Measurements from ENCODE around the gene SYT5. TPM values are rescaled to one million over a fixed set of nuclear protein-coding genes. Genes with fewer than 3 reads are reported as not detected.
A peak's percentile ranks its signal among the peaks of the same experiment; 100 is the strongest.

Gene SYT5
- total and polyA plus RNA-seq, 9 of the 15 experiments (the other 6 are each of a cell fraction or from before 2014, with no cell fraction given): 1.3 to 20.9 (median 8.8) TPM

DNA sequence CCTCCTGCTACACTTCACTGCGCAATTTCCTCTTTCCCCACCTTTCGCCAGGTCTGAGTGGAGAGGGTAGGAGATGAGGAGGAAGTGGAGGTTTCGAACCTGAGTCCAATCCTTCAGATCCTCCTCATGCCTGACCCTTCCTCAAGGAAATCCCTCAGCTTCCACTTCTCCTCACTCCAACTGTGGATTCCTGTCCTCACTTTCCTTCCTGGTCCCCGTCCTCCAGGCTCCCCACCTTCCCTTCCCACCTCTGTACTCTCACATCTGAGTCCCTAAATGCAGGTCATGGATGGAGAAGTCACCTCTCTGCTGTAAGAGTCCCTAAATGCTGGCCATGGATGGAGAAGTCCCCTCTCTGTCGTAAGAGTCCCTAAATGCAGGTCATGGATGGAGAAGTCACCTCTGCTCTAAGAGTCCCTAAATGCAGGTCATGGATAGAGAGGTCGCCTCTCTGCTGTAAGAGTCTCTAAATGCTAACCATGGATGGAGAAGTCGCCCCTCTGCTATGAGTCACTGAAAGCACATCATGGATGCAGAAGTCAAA is 45.4 kb upstream of the SYT5 start (continued):
- TF ChIP-seq SAFB (IDR thresholded peaks at IDR 0.05; ENCODE audit: borderline replicate concordance, low read depth, low read length) (no peak), ZNF316 (IDR thresholded peaks at IDR 0.05) (no peak), ESRRA (IDR thresholded peaks at IDR 0.05; ENCODE audit: borderline replicate concordance, low read depth) (peak; percentile 29; the same call in 1 of the 2 replicates), SPI1 (IDR thresholded peaks at IDR 0.05; ENCODE audit: borderline replicate concordance, low read depth, low read length) (0 out of 2 replicates have a peak, but pooled peaks have one; percentile 17), FOS (IDR thresholded peaks at IDR 0.05; ENCODE audit: extremely low read depth, insufficient read length) (no peak)
- TF ChIP-seq, protein P1, sequence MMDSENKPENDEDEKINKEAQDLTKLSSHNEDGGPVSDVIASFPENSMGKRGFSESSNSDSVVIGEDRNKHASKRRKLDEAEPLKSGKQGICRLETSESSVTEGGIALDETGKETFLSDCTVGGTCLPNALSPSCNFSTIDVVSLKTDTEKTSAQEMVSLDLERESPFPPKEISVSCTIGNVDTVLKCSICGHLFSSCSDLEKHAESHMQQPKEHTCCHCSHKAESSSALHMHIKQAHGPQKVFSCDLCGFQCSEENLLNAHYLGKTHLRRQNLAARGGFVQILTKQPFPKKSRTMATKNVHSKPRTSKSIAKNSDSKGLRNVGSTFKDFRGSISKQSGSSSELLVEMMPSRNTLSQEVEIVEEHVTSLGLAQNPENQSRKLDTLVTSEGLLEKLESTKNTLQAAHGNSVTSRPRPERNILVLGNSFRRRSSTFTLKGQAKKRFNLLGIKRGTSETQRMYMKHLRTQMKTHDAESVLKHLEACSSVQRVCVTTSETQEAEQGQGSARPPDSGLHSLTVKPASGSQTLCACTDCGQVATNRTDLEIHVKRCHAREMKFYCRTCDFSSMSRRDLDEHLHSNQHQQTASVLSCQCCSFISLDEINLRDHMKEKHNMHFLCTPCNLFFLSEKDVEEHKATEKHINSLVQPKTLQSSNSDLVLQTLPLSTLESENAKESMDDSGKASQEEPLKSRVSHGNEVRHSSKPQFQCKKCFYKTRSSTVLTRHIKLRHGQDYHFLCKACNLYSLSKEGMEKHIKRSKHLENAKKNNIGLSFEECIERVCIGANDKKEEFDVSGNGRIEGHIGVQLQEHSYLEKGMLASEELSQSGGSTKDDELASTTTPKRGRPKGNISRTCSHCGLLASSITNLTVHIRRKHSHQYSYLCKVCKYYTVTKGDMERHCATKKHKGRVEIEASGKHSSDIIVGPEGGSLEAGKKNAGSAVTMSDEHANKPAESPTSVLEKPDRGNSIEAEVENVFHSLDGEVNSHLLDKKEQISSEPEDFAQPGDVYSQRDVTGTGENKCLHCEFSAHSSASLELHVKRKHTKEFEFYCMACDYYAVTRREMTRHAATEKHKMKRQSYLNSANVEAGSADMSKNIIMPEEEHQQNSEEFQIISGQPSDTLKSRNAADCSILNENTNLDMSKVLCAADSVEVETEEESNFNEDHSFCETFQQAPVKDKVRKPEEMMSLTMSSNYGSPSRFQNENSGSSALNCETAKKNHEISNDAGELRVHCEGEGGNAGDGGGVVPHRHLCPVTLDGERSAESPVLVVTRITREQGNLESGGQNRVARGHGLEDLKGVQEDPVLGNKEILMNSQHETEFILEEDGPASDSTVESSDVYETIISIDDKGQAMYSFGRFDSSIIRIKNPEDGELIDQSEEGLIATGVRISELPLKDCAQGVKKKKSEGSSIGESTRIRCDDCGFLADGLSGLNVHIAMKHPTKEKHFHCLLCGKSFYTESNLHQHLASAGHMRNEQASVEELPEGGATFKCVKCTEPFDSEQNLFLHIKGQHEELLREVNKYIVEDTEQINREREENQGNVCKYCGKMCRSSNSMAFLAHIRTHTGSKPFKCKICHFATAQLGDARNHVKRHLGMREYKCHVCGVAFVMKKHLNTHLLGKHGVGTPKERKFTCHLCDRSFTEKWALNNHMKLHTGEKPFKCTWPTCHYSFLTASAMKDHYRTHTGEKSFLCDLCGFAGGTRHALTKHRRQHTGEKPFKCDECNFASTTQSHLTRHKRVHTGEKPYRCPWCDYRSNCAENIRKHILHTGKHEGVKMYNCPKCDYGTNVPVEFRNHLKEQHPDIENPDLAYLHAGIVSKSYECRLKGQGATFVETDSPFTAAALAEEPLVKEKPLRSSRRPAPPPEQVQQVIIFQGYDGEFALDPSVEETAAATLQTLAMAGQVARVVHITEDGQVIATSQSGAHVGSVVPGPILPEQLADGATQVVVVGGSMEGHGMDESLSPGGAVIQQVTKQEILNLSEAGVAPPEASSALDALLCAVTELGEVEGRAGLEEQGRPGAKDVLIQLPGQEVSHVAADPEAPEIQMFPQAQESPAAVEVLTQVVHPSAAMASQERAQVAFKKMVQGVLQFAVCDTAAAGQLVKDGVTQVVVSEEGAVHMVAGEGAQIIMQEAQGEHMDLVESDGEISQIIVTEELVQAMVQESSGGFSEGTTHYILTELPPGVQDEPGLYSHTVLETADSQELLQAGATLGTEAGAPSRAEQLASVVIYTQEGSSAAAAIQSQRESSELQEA (IDR thresholded peaks at IDR 0.05; ENCODE audit: low read depth): no peak
